Left lung (tissue), 10 donors: ENCODE data around the gene TREM2. TPM values are rescaled to one million over a fixed set of nuclear protein-coding genes. Genes with fewer than 3 reads are reported as not detected.
A peak's percentile ranks its signal among the peaks of the same experiment; 100 is the strongest.

Source experiments
- ATAC-seq: fragments of 200-7000 bp; cut with Tn5 transposase; one replicate; pipeline ENCODE4 v1.9.1; 2020; ENCODE audit warnings: moderate library complexity
- DNase-seq, 4 donors: peaks; one replicate each; pipeline ENCODE4 v3.0.0-alpha.2; 2013 to 2020
- H3K27ac ChIP-seq, 2 donors: fragments of 200-600 bp; sonication (generic) in 1 of 2; one replicate each; pipeline versions ENCODE4 v1.5.0 to v1.8.0; 2020 to 2021
- H3K27me3 ChIP-seq, 2 donors: fragments of 200-600 bp; sonication (generic) in 1 of 2; one replicate each; pipeline versions ENCODE4 v1.5.0 to v1.8.0; 2020 to 2021
- H3K36me3 ChIP-seq, 2 donors: fragments of 200-600 bp; sonication (generic) in 1 of 2; one replicate each; pipeline versions ENCODE4 v1.5.0 to v1.8.0; 2020 to 2021
- H3K4me1 ChIP-seq, 2 donors: fragments of 200-600 bp; one replicate each; pipeline ENCODE4 v1.8.0; 2021
- H3K4me3 ChIP-seq, 2 donors: fragments of 200-600 bp; sonication (generic) in 1 of 2; one replicate each; pipeline versions ENCODE4 v1.5.0 to v1.8.0; 2020 to 2021; ENCODE audit warnings: mild to moderate bottlenecking in 1 of 2
- H3K9me3 ChIP-seq, 2 donors: fragments of 200-600 bp; sonication (generic) in 1 of 2; one replicate each; pipeline versions ENCODE4 v1.5.0 to v1.8.0; 2020 to 2021
- CTCF ChIP-seq, 2 donors: fragments of 200-600 bp; sonication (generic) in 1 of 2; IDR thresholded peaks; one replicate each; pipeline versions ENCODE4 v1.5.0 to v1.8.0; 2021; ENCODE audit warnings: antibody characterized with exemption in 2 of 2
- intact Hi-C, 2 donors: fragments of 100-400 bp; cut with DNase I; formaldehyde crosslinking; loops; one replicate each; pipeline versions ENCODE4 v1.11.2 to v1.14.2; 2022
- polyA plus RNA-seq, 6 donors: library from polyadenylated mRNA; unstranded; fragments of 120-200 nt; gene quantifications; one replicate each; pipeline ENCODE4 v1.2.1, GENCODE V29; 2013; ENCODE audit not compliant: insufficient read length in 6 of 6
- total RNA-seq, 2 donors: library from RNA; stranded (reverse); fragmentation: NEBNext Ultra II Directional; extraction: Animal tissue kit (Norgen Biotek cat#: 25700); gene quantifications; one replicate each; pipeline ENCODE4 v1.2.1, GENCODE V29; 2021
- donor health status: DM: no; HTN: yes; CAD: no.
- donor health status: DM: no; HTN: no; CAD: no.

TREM2 gene
- total and polyA plus RNA-seq, 8 donors, result 0.20 to 29.2 (median 0.57) TPM; not detected in 1

GRCh38 chr6:41201764-41202173, 38.9 kb upstream of the TREM2 start:
- Histone ChIP-seq H3K4me3 (no peak overlapping the region), H3K4me1 (peaks cover 0 to 33% of the 10 kb centered on the region in 2 donors), H3K9me3 (no peaks in the 10 kb centered on the region), H3K27me3 (no peaks in the 10 kb centered on the region), H3K27ac (peak overlapping the region in 1 of 2 donors; percentile 96), H3K36me3 (no peaks in the 10 kb centered on the region)
- DNase-seq (no peak), ATAC-seq (no peak)
- intact Hi-C loops, result no loop called here
- TF ChIP-seq CTCF (IDR thresholded peaks at IDR 0.05), result no peak

DNA sequence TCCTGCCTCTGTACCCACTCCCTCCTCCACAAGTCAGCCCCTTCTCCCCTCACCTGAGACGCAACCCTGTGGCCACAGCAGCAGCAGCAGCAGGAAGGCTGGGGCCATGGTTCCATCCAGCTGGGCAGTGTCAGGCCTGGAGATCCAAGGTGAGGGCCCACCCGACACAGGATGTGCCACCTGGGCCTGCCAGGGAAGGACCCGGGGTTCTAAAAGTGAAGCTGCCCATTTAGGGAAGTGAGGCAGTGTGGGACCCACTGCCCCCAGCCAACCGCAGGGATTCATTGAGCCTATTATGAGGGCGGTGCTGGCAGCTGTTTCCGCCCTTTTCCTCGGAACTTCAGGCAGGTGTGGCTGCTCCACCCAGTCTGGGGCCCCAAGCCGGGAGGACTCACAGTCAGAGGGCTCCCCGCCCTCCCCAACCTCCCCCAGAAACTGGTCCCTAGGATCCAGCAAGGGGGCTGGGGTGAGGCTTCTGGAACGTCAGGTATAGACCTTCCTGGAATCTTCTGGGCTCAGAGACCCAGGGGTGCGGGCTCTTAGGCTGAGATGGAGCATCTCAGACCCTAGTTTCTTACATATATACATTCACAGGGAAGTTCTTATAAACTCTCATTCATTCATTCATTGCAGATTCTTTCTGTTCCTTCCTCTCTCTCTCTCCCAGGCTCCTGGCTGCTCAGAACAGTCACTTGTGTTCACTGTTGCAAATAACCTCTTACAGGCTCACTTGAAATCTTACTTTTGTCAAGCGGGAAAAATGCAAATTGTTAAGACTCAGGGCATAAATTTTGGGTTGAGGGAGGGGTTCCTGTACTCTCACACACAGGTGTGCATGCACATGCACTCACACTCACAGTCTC, 38.2 kb upstream of the TREM2 start, which contains the start of gene TREML2:
TREML2 (minus strand) TSS at position 249 of the 863 bp plus-strand sequence; CDS start at position 108, 141 bp downstream.
- DNase-seq (peak in 1 of 4 donors; percentile 82), ATAC-seq (peak; percentile 36)
- TF ChIP-seq CTCF (IDR thresholded peaks at IDR 0.05), result no peak
- H3K27ac ChIP-seq, result peak within 1 kb of the TSS; percentile 44 to 96
- H3K4me1 ChIP-seq, result peaks cover 0 to 33% of the 10 kb centered on the region in 2 donors
- no peaks in the 10 kb centered on the region for H3K9me3 ChIP-seq
- no peaks in the 10 kb centered on the region for H3K36me3 ChIP-seq
- H3K27me3 ChIP-seq, result no peaks in the 10 kb centered on the region
- intact Hi-C loops, result no loop called here
- H3K4me3 ChIP-seq, result peak within 1 kb of the TSS in 1 of 2 donors; percentile 16

- TF ChIP-seq CTCF (IDR thresholded peaks at IDR 0.05), result no peak
- ATAC-seq, result peak; percentile 50
- intact Hi-C loops, result no loop called here
- Histone ChIP-seq H3K9me3 (no peaks in the 10 kb centered on the region), H3K27me3 (no peaks in the 10 kb centered on the region), H3K27ac (peak overlapping the region; percentile 44 to 96), H3K36me3 (no peaks in the 10 kb centered on the region), H3K4me1 (peaks cover 0 to 33% of the 10 kb centered on the region in 2 donors), H3K4me3 (peak overlapping the region in 1 of 2 donors; percentile 16)
- peak in 2 of 4 donors; percentile 9 to 59 for DNase-seq
These were observed 37.5 kb upstream of the TREM2 start for GRCh38 chr6:41200296-41200900.

DNA sequence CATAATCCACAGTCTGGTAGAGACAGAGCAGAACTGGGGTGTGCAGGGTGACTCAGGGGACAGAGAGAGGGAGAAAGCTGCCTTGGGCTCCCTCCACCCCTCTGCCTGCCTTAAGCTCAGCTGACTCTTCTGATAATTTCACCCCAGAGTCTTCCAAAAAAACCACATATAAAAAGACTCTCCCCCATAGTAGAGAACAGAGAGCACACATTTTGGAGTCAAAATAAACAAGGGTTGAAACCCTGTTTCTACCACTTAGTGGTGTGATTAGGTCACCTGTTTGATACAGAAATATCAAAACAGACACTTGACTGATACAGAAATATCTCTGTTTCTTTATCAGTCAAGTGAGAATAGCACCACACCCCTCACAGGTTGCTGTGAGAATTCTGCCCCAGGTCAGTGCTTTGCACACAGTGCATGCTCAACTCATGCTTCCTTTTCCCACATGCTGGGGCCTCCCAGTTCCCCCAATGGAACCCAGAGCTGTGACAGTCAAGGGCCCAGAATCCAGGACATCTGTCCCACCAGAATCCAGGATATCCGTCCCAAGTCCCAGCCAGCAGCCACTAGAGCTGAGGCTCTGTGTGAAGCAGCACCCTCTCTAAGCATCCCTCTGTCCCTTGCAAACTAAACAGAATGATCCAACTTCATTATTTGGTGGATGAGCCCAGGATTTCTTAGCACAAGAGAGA, 36.8 kb upstream of the TREM2 start:
- no peak for DNase-seq
- Histone ChIP-seq H3K9me3 (no peaks in the 10 kb centered on the region), H3K4me3 (peak overlapping the region in 1 of 2 donors; percentile 2), H3K36me3 (peaks cover 0 to 2% of the 10 kb centered on the region in 2 donors), H3K27ac (peak overlapping the region; percentile 44 to 96), H3K4me1 (peaks cover 0 to 33% of the 10 kb centered on the region in 2 donors), H3K27me3 (peaks cover 0 to 1% of the 10 kb centered on the region in 2 donors)
- no peak for TF ChIP-seq CTCF (IDR thresholded peaks at IDR 0.05)
- intact Hi-C loops, result no loop called here
- ATAC-seq, result peak; percentile 18
